ENCODE results near the gene ZMIZ1.

DNA sequence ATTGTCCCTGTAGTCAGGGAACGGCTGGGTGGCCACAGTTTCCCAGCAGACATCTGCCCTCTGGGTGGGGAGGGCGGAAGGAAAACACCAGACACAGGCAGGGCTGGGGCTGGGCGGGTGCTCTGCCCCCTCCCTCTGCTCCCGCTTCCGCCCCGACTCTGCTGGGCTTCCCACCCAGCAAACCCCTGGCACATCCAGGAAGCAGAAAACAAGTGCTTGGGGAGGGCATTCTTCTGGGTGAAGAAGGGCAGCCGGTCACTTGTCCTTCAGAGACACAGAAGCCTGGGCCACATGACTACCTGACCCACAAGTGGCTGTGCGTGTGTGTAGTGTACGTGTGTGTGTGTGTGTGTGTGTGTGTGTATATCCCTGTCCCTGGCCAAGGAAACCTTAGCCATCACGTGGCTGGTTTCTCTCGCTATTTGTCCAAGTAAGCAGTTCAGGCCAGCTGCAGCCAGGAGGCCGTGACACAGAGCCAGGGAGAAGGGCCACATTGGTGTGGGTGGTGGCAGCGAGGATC lies 77.9 kb downstream of the ZMIZ1 start:
- TF ChIP-seq YY1 (IDR thresholded peaks at IDR 0.05; ENCODE audit: insufficient read depth, insufficient read length) (no peak), SUZ12 (IDR thresholded peaks at IDR 0.05; ENCODE audit: extremely low read depth, insufficient read depth, insufficient read length) (no peak), ZNF274 (IDR thresholded peaks at IDR 0.05; ENCODE audit: low read depth, low read length) (no peak)

Measured in NT2/D1 (cell line).